WTC11 (cell line): ENCODE results near the gene NLGN1. TPM values are rescaled to one million over a fixed set of nuclear protein-coding genes. Genes with fewer than 3 reads are reported as not detected.

Experiments
- ATAC-seq: fragments of 200-7000 bp; cut with Tn5 transposase; 2 replicates; pipeline ENCODE4 v1.10.0; 2021; ENCODE audit warnings: mild to moderate bottlenecking, moderate library complexity
- CTCF ChIA-PET: fragments of 300-600 bp; sonication (Branson Sonifier 250); formaldehyde crosslinking; loops from one replicate; lab custom pipeline; 2021; ENCODE audit warnings: antibody characterized with exemption; lab: Charles Lee
- POLR2A ChIA-PET: fragments of 350-600 bp; sonication (Branson Sonifier 250); formaldehyde crosslinking; loops from one replicate; lab custom pipeline; 2021; ENCODE audit warnings: antibody characterized with exemption; lab: Charles Lee
- DNase-seq: peaks from one replicate; pipeline ENCODE4 v3.0.0; 2021; ENCODE audit warnings: low spot score
- H3K27ac Mint-ChIP-seq: 2 replicates; pipeline ENCODE4 v1.8.0; 2021; ENCODE audit warnings: mixed read lengths
- H3K27me3 Mint-ChIP-seq: 2 replicates; pipeline ENCODE4 v1.8.0; 2021; ENCODE audit warnings: low read depth, mild to moderate bottlenecking, moderate library complexity, mixed read lengths
- H3K36me3 Mint-ChIP-seq: 2 replicates; pipeline ENCODE4 v1.8.0; 2021; ENCODE audit warnings: mixed read lengths
- H3K4me1 Mint-ChIP-seq: 2 replicates; pipeline ENCODE4 v1.8.0; 2022; ENCODE audit warnings: mixed read lengths
- H3K4me3 Mint-ChIP-seq: 2 replicates; pipeline ENCODE4 v1.8.0; 2021; ENCODE audit warnings: mild to moderate bottlenecking, moderate library complexity, mixed read lengths
- H3K9me3 Mint-ChIP-seq: 2 replicates; pipeline ENCODE4 v1.8.0; 2021; ENCODE audit warnings: mixed read lengths
- AR ChIP-seq: fragments of 250-450 bp; sonication (Bioruptor Pico); IDR thresholded peaks from 2 replicates; pipeline ENCODE4 v1.9.0; 2021; ENCODE audit warnings: mild to moderate bottlenecking
- EMX1 ChIP-seq: fragments of 250-450 bp; sonication (Bioruptor Pico); IDR thresholded peaks from 2 replicates; pipeline ENCODE4 v1.8.0; 2021; ENCODE audit warnings: mild to moderate bottlenecking
- ERG ChIP-seq: fragments of 250-450 bp; sonication (Bioruptor Pico); IDR thresholded peaks from 2 replicates; pipeline ENCODE4 v1.8.0; 2021; ENCODE audit warnings: mild to moderate bottlenecking
- FOXJ3 ChIP-seq: sonication (generic); formaldehyde crosslinking; IDR thresholded peaks from 2 replicates; pipeline ENCODE4 v1.9.0; 2021; ENCODE audit warnings: missing genetic modification reagents, mild to moderate bottlenecking, borderline replicate concordance
- FOXK1 ChIP-seq: sonication (generic); formaldehyde crosslinking; IDR thresholded peaks from 2 replicates; pipeline ENCODE4 v1.8.0; 2022; ENCODE audit warnings: mild to moderate bottlenecking, moderate library complexity, missing genetic modification reagents
- GRHL2 ChIP-seq: fragments of 250-450 bp; sonication (Bioruptor Pico); IDR thresholded peaks from 2 replicates; pipeline ENCODE4 v1.8.0; 2022; ENCODE audit warnings: mild to moderate bottlenecking, moderate library complexity; ENCODE audit not compliant: insufficient replicate concordance, severe bottlenecking
- HMGA2 ChIP-seq: fragments of 250-450 bp; sonication (Bioruptor Pico); IDR thresholded peaks from 2 replicates; pipeline ENCODE4 v1.4.0; 2021; ENCODE audit warnings: mild to moderate bottlenecking, moderate library complexity
- IRF2 ChIP-seq: sonication (generic); formaldehyde crosslinking; IDR thresholded peaks from 2 replicates; pipeline ENCODE4 v1.8.0; 2022; ENCODE audit warnings: low read depth, missing genetic modification reagents, borderline replicate concordance
- NFE2L1 ChIP-seq: sonication (generic); formaldehyde crosslinking; IDR thresholded peaks from 2 replicates; pipeline ENCODE4 v1.8.1; 2023; ENCODE audit warnings: missing genetic modification reagents
- OVOL2 ChIP-seq: fragments of 250-450 bp; sonication (Bioruptor Pico); IDR thresholded peaks from 2 replicates; pipeline ENCODE4 v1.9.0; 2021; ENCODE audit warnings: mild to moderate bottlenecking, borderline replicate concordance
- SMAD3 ChIP-seq: sonication (generic); formaldehyde crosslinking; IDR thresholded peaks from 2 replicates; pipeline ENCODE4 v1.8.0; 2022; ENCODE audit warnings: missing genetic modification reagents, mild to moderate bottlenecking, borderline replicate concordance
- SOX15 ChIP-seq: fragments of 250-450 bp; sonication (Bioruptor Pico); IDR thresholded peaks from 2 replicates; pipeline ENCODE4 v1.9.0; 2021; ENCODE audit warnings: mild to moderate bottlenecking
- ZNF121 ChIP-seq: sonication (generic); formaldehyde crosslinking; IDR thresholded peaks from 2 replicates; pipeline ENCODE4 v1.8.0; 2023; ENCODE audit warnings: missing genetic modification reagents
- ZNF232 ChIP-seq: sonication (generic); formaldehyde crosslinking; IDR thresholded peaks from 2 replicates; pipeline ENCODE4 v1.8.0; 2022; ENCODE audit warnings: mild to moderate bottlenecking, missing genetic modification reagents
- ZNF317 ChIP-seq: sonication (generic); formaldehyde crosslinking; IDR thresholded peaks from 2 replicates; pipeline ENCODE4 v1.8.1; 2023; ENCODE audit warnings: low read depth, mild to moderate bottlenecking, moderate library complexity, missing genetic modification reagents, borderline replicate concordance
- total RNA-seq: library from RNA; stranded (reverse); gene quantifications from 3 replicates; pipeline ENCODE4 v1.2.3, GENCODE V29; 2021
- TF ChIP-seq, protein P1 (sequence below): sonication (generic); formaldehyde crosslinking; IDR thresholded peaks from 2 replicates; pipeline ENCODE4 v1.8.1; 2023; ENCODE audit warnings: mild to moderate bottlenecking, missing genetic modification reagents
- TF ChIP-seq, protein P2 (sequence below): sonication (generic); formaldehyde crosslinking; conservative IDR thresholded peaks from 2 replicates; pipeline ENCODE4 v1.8.1; 2022; ENCODE audit warnings: mild to moderate bottlenecking, missing genetic modification reagents
- TF ChIP-seq, protein P3 (sequence below): sonication (generic); formaldehyde crosslinking; IDR thresholded peaks from 2 replicates; pipeline ENCODE4 v1.8.1; 2022; ENCODE audit warnings: low read depth, missing genetic modification reagents, borderline replicate concordance
- TF ChIP-seq, protein P4 (sequence below): sonication (generic); formaldehyde crosslinking; IDR thresholded peaks from 2 replicates; pipeline ENCODE4 v1.8.0; 2023; ENCODE audit warnings: mild to moderate bottlenecking, missing genetic modification reagents
- TF ChIP-seq, protein P5 (sequence below): fragments of 250-450 bp; sonication (Bioruptor Pico); IDR thresholded peaks from 2 replicates; pipeline ENCODE4 v1.9.0; 2021; ENCODE audit warnings: mild to moderate bottlenecking, borderline replicate concordance

Gene NLGN1
- total RNA-seq, 1 experiment from 2014 or later: 12.4 TPM

DNA sequence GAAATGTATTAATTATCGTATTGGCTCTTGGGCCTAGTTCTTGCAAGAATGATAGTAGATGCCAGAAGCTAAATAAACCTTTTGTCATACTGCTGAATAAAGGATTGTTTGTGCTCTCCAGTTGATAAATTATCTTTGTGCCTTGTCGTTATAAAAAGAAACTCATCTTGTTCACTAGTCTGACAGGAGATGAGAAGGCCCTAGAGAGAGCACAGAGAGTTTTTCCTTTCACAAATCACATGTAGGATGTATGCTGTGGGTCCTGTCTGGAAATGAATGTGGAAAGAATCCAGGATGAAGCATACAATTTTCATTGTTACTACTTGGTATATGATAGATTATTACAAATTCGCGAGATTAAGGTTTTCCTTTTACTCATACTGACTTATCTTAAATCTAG, 113.0 kb downstream of the NLGN1 start:
- POLR2A ChIA-PET: no interaction called here
- Mint-ChIP-seq H3K9me3 (no peaks in the 10 kb centered on the region), H3K4me1 (no peaks in the 10 kb centered on the region), H3K27ac (no peak overlapping the region)
- no peak for TF ChIP-seq HMGA2 (CRISPR knock-in tag)
- no peak for TF ChIP-seq GRHL2 (CRISPR knock-in tag)
- no peak for TF ChIP-seq NFE2L1 (CRISPR knock-in tag)
- TF ChIP-seq ZNF317 (CRISPR knock-in tag): no peak
- TF ChIP-seq FOXJ3: no peak
- TF ChIP-seq SMAD3 (CRISPR knock-in tag): no peak
- TF ChIP-seq, protein P1, sequence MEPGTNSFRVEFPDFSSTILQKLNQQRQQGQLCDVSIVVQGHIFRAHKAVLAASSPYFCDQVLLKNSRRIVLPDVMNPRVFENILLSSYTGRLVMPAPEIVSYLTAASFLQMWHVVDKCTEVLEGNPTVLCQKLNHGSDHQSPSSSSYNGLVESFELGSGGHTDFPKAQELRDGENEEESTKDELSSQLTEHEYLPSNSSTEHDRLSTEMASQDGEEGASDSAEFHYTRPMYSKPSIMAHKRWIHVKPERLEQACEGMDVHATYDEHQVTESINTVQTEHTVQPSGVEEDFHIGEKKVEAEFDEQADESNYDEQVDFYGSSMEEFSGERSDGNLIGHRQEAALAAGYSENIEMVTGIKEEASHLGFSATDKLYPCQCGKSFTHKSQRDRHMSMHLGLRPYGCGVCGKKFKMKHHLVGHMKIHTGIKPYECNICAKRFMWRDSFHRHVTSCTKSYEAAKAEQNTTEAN (CRISPR knock-in tag): no peak
- no peak for TF ChIP-seq IRF2 (CRISPR knock-in tag)
- TF ChIP-seq FOXK1 (CRISPR knock-in tag): no peak
- TF ChIP-seq, protein P2, sequence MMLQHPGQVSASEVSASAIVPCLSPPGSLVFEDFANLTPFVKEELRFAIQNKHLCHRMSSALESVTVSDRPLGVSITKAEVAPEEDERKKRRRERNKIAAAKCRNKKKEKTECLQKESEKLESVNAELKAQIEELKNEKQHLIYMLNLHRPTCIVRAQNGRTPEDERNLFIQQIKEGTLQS (CRISPR knock-in tag): no peak
- TF ChIP-seq AR: no peak
- TF ChIP-seq SOX15: no peak
- TF ChIP-seq ZNF232: no peak
- no peak for TF ChIP-seq EMX1 (CRISPR knock-in tag)
- TF ChIP-seq, protein P3, sequence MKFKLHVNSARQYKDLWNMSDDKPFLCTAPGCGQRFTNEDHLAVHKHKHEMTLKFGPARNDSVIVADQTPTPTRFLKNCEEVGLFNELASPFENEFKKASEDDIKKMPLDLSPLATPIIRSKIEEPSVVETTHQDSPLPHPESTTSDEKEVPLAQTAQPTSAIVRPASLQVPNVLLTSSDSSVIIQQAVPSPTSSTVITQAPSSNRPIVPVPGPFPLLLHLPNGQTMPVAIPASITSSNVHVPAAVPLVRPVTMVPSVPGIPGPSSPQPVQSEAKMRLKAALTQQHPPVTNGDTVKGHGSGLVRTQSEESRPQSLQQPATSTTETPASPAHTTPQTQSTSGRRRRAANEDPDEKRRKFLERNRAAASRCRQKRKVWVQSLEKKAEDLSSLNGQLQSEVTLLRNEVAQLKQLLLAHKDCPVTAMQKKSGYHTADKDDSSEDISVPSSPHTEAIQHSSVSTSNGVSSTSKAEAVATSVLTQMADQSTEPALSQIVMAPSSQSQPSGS (CRISPR knock-in tag): no peak
- TF ChIP-seq ERG (CRISPR knock-in tag): no peak
- TF ChIP-seq, protein P4, sequence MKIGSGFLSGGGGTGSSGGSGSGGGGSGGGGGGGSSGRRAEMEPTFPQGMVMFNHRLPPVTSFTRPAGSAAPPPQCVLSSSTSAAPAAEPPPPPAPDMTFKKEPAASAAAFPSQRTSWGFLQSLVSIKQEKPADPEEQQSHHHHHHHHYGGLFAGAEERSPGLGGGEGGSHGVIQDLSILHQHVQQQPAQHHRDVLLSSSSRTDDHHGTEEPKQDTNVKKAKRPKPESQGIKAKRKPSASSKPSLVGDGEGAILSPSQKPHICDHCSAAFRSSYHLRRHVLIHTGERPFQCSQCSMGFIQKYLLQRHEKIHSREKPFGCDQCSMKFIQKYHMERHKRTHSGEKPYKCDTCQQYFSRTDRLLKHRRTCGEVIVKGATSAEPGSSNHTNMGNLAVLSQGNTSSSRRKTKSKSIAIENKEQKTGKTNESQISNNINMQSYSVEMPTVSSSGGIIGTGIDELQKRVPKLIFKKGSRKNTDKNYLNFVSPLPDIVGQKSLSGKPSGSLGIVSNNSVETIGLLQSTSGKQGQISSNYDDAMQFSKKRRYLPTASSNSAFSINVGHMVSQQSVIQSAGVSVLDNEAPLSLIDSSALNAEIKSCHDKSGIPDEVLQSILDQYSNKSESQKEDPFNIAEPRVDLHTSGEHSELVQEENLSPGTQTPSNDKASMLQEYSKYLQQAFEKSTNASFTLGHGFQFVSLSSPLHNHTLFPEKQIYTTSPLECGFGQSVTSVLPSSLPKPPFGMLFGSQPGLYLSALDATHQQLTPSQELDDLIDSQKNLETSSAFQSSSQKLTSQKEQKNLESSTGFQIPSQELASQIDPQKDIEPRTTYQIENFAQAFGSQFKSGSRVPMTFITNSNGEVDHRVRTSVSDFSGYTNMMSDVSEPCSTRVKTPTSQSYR (CRISPR knock-in tag): no peak
- no peak for TF ChIP-seq ZNF121 (CRISPR knock-in tag)
- TF ChIP-seq, protein P5, sequence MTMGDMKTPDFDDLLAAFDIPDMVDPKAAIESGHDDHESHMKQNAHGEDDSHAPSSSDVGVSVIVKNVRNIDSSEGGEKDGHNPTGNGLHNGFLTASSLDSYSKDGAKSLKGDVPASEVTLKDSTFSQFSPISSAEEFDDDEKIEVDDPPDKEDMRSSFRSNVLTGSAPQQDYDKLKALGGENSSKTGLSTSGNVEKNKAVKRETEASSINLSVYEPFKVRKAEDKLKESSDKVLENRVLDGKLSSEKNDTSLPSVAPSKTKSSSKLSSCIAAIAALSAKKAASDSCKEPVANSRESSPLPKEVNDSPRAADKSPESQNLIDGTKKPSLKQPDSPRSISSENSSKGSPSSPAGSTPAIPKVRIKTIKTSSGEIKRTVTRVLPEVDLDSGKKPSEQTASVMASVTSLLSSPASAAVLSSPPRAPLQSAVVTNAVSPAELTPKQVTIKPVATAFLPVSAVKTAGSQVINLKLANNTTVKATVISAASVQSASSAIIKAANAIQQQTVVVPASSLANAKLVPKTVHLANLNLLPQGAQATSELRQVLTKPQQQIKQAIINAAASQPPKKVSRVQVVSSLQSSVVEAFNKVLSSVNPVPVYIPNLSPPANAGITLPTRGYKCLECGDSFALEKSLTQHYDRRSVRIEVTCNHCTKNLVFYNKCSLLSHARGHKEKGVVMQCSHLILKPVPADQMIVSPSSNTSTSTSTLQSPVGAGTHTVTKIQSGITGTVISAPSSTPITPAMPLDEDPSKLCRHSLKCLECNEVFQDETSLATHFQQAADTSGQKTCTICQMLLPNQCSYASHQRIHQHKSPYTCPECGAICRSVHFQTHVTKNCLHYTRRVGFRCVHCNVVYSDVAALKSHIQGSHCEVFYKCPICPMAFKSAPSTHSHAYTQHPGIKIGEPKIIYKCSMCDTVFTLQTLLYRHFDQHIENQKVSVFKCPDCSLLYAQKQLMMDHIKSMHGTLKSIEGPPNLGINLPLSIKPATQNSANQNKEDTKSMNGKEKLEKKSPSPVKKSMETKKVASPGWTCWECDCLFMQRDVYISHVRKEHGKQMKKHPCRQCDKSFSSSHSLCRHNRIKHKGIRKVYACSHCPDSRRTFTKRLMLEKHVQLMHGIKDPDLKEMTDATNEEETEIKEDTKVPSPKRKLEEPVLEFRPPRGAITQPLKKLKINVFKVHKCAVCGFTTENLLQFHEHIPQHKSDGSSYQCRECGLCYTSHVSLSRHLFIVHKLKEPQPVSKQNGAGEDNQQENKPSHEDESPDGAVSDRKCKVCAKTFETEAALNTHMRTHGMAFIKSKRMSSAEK (CRISPR knock-in tag): no peak
- TF ChIP-seq OVOL2 (CRISPR knock-in tag): no peak
- TF ChIP-seq, all 79 proteins: peak for 0
- DNase-seq (no peak), ATAC-seq (no peak)
- no peak overlapping the region for H3K4me3 Mint-ChIP-seq
- CTCF ChIA-PET: no interaction called here
- H3K36me3 Mint-ChIP-seq: no peaks in the 10 kb centered on the region
- H3K27me3 Mint-ChIP-seq: no peaks in the 10 kb centered on the region
